T-helper 1 cell (primary cell): ENCODE results near the gene TLX3.

Source experiments
- DNase-seq, 5 donors: peaks; one replicate each; pipeline ENCODE4 v3.0.0-alpha.2; 2012 to 2020

The TLX3 gene

DNA sequence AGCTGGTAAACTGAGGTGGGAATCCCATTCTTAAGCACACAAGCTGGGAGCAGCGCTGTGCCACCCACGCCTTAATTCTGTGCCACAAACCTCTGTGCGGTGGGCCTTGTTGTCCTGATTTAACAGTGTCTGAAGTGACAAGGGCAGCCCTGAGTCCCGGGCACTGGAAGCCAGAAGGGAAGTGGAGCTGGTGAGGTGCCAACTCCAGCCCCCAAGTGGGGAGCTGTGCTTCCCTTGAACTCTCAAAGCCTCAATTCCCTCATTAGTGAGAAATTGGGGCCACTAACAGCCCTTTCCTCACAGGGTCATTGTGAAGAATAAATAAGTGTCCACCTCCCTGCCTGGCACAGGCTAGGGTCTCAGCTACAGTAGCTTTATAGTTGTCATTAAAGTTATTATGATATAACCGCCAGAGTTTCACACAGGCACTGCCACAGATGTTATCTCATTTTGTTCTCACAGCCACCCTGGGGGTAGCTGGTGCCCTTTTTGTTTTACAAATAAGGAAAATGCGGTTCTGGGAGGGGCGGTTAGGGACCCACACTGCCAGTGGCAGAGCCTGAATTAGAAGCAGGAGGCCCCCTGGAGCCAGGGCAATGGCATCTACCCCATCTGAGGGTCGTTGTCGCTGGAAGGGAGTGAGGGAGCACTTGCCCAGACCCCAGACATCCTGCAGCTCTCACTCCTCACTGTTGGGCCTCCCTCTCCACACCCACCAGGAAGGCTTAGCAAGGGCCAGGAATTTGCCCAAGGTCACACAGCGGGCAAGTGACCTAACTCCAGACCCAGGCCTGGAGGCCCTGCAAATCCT is 2.1 kb upstream of the TLX3 start:
- no peak for DNase-seq

GRCh38 chr5:171307789-171308452 is 1.1 kb upstream of the TLX3 start:
- no peak for DNase-seq

DNA sequence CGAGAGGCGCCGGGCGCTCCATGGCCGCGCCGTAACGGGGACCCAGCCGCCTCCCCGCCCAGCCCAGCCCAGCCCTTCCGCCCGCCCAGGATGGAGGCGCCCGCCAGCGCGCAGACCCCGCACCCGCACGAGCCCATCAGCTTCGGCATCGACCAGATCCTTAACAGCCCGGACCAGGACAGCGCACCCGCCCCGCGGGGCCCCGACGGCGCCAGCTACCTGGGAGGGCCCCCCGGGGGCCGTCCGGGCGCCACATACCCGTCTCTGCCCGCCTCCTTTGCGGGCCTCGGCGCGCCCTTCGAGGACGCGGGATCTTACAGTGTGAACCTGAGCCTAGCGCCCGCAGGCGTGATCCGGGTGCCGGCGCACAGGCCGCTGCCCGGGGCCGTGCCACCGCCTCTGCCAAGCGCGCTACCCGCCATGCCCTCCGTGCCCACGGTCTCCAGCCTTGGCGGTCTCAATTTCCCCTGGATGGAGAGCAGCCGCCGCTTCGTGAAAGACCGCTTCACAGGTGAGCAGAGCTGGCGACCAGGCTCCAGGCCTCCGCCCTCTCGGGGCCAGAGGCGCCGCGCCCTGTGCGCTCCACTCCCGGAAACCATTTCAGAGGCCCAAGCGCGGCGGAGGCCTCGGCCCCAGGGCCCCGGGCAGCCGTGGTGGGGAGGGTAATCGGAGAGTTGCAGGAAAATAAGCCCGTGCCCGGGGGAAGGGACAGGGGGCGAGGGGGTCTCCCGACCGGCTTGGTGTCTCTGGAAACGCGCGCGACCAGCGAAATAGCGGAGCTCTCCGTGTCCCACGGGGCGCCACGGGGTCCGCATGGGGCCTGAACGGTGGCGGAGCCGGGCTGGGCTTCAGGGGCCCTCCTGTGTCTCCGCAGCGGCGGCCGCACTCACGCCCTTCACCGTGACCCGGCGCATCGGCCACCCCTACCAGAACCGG is 496 bp downstream of the TLX3 start:
- no peak for DNase-seq

GRCh38 chr5:171310212-171310818 is 1.3 kb downstream of the TLX3 start:
- DNase-seq, result peak in 1 of 5 donors; percentile 23

- no peak for DNase-seq
These were observed 1.8 kb downstream of the TLX3 start for GRCh38 chr5:171310819-171311321.

- no peak for DNase-seq
These were observed 2.5 kb downstream of the TLX3 start for GRCh38 chr5:171311322-171312077.

- DNase-seq, result no peak
These were observed 3.3 kb downstream of the TLX3 start for GRCh38 chr5:171312129-171312974.

DNA sequence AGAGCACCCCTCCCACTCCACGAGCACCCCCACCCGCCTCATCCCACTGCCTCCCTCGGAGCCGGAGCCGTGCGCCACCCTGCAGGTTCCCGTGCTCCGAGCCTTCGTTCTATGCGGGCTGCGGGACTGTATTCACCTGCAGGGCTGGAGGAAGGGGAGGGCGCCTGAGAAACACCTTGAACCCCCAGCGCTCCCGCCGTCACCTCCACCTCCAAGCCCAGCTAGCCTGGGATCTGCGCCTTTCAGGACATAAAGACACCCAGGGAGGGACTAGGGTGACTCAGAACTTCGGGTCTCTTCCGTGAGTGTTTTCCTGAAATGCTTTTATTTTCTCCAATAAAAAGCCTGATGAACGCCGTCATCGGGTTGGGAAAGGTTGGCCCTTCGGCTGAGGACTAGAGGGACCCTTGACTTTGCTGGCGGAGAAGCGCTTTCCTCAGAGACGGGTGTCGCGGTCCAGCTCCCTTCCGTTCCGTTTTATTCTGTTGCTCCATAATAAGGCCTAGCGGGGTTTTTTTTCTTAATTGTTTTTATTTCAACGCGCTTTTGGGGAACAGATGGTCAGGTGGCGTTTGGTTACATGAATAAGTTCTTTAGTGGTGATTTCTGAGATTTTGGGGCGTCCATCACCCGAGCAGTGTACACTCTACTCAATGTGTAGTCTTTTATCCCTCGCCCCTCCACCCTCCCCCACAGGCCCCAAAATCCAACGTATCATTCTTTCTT is 4.6 kb downstream of the TLX3 start:
- DNase-seq, result no peak

GRCh38 chr5:171314728-171315385 is 5.8 kb downstream of the TLX3 start:
- no peak for DNase-seq

GRCh38 chr5:171315386-171315891 is 6.4 kb downstream of the TLX3 start:
- no peak for DNase-seq

GRCh38 chr5:171315925-171316257 is 6.8 kb downstream of the TLX3 start:
- DNase-seq, result no peak

DNA sequence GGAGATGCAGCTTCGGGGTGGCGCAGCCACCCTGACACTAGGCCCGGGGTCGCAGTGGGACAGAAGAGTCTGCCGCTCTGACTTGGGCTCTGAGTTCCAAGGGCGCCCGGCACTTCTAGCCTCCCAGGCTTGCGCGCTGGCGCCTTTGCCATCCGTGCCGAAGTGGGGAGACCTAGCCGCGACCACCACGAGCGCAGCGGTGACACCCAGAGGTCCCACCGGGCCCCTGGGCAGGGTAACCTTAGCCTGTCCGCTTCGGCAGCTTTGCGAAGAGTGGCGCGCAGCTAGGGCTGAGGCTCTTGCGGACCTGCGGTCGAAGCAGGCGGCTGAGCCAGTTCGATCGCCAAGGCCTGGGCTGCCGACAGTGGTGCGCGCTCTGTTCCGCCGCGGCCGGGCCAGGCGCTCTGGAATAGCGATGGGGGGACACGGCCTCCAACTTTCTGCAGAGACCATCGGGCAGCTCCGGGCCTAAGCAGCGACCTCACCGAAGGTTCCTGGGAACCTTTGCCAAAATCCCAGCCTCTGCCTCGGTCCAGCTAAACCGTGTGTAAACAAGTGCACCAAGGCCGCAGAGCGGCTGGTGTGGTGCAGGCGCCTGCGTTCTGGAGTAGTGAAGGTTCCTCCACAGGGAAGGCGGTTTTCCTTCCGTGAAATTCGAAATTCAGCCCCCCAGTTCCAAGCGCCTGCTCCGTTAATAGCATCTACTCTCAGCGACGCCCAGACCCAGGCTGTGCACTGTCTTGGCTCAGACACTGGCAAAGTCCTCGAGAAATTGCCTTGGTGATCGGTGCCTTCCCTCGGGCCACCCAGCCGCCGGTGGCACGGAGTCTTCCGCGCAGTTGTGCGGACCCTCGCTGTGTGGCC is 7.4 kb downstream of the TLX3 start:
- DNase-seq, result no peak

GRCh38 chr5:171317230-171317629 is 8.2 kb downstream of the TLX3 start:
- no peak for DNase-seq

DNA sequence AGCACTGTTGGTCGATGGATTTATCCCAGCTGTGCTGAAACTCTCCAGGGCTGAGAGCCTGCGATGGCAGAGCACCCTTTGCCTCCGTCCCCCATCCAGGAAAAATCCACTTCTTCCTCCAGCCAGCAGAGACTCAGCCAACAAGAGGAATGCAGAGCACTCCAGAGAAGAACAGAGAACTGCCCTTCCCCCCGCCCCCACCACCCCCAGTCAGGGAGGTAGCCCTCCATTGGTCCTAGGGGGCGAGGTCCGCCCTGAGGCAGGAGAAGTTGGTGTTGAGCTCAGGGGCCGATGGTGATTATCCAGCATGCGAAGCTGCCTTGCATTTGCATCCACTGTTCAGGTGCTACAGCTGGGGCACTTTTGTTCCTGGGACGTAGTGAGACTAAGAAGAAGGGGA is 9.0 kb downstream of the TLX3 start:
- no peak for DNase-seq

DNA sequence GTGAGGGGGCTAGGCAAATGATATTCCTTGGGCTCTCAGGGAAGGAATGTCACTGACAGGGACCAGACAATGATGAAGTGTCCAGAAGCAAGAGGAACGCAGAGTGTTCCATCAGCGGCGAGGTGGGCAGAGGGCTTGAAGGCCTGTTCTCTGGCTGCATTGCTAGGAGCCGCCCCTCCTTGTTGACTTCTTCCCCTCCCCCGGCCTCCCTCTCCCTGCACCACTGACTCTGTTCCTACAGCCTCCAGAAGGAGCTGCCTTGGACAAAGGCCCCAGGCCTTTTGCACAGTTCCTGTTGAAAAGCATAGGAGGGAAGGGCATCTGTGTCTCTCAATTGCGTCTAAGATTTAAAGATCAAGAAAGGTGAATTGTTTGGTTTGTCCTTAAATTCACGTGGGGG is 12.4 kb downstream of the TLX3 start:
- no peak for DNase-seq

- DNase-seq, result no peak
These were observed 13.5 kb downstream of the TLX3 start for GRCh38 chr5:171322527-171322926.

- no peak for DNase-seq
These were observed 14.0 kb downstream of the TLX3 start for GRCh38 chr5:171323007-171323406.
